GM23338 (cell line): ENCODE measurements around the gene CARF.

Source experiments
- TF ChIP-seq, protein P1 (sequence below): IDR thresholded peaks from one replicate; pipeline ENCODE4 v1.6.1; 2018; ENCODE audit warnings: antibody characterized with exemption; ENCODE audit not compliant: unreplicated experiment
- TF ChIP-seq, protein P2 (sequence below), 2 experiments: fragments of 200-600 bp in 1 of 2; sonication (generic) in 1 of 2; conservative IDR thresholded peaks; 2 replicates each; pipeline versions ENCODE4 v1.5.1 to v1.6.1; 2016 to 2017; ENCODE audit warnings: antibody characterized with exemption in 2 of 2, low read depth in 2 of 2, mild to moderate bottlenecking in 2 of 2, moderate library complexity in 1 of 2

DNA sequence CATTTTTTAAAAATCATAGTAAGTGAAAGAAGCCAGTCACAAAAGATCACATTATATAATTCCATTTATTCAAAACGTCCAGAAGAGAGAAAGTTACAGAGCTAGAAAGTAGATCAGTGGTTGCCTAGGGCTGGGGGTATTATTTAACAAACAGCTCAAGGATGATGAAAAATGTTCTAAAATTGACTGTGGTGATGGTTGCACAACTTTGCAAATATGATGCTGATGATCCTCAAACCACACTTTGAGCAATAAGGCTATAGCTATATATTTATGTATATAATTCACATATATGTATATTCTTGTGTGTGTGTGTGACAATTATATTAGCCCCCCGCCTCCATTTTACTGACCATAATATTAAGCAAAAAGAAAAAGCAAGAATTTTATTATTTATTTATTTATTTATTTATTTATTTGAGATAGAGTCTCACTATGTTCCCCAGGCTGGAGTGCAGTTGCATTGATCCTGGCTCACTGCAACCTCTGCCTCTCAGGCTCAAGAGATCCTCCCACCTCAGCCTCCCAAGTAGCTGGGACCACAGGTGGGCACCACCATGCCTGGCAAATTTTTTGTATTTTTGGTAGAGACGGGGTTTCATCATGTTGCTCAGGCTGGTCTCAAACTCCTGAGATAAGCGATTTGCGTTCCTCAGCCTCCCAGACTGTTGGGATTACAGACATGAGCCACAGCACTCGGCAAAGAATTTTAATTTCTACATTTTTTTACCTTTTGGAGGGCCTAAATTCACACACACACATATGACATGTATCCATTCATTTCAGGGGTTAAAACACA lies 2.5 kb upstream of the CARF start:
- TF ChIP-seq, protein P1, sequence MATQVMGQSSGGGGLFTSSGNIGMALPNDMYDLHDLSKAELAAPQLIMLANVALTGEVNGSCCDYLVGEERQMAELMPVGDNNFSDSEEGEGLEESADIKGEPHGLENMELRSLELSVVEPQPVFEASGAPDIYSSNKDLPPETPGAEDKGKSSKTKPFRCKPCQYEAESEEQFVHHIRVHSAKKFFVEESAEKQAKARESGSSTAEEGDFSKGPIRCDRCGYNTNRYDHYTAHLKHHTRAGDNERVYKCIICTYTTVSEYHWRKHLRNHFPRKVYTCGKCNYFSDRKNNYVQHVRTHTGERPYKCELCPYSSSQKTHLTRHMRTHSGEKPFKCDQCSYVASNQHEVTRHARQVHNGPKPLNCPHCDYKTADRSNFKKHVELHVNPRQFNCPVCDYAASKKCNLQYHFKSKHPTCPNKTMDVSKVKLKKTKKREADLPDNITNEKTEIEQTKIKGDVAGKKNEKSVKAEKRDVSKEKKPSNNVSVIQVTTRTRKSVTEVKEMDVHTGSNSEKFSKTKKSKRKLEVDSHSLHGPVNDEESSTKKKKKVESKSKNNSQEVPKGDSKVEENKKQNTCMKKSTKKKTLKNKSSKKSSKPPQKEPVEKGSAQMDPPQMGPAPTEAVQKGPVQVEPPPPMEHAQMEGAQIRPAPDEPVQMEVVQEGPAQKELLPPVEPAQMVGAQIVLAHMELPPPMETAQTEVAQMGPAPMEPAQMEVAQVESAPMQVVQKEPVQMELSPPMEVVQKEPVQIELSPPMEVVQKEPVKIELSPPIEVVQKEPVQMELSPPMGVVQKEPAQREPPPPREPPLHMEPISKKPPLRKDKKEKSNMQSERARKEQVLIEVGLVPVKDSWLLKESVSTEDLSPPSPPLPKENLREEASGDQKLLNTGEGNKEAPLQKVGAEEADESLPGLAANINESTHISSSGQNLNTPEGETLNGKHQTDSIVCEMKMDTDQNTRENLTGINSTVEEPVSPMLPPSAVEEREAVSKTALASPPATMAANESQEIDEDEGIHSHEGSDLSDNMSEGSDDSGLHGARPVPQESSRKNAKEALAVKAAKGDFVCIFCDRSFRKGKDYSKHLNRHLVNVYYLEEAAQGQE = no peak
- TF ChIP-seq, protein P2, sequence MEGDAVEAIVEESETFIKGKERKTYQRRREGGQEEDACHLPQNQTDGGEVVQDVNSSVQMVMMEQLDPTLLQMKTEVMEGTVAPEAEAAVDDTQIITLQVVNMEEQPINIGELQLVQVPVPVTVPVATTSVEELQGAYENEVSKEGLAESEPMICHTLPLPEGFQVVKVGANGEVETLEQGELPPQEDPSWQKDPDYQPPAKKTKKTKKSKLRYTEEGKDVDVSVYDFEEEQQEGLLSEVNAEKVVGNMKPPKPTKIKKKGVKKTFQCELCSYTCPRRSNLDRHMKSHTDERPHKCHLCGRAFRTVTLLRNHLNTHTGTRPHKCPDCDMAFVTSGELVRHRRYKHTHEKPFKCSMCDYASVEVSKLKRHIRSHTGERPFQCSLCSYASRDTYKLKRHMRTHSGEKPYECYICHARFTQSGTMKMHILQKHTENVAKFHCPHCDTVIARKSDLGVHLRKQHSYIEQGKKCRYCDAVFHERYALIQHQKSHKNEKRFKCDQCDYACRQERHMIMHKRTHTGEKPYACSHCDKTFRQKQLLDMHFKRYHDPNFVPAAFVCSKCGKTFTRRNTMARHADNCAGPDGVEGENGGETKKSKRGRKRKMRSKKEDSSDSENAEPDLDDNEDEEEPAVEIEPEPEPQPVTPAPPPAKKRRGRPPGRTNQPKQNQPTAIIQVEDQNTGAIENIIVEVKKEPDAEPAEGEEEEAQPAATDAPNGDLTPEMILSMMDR (conservative IDR thresholded peaks at IDR 0.05; ENCODE audit: low read depth in 2 of 2) = no peak
